ENCODE measurements around the gene H2BK1. TPM values are rescaled to one million over a fixed set of nuclear protein-coding genes. Genes with fewer than 3 reads are reported as not detected.

The H2BK1 gene
- total RNA-seq, 2 donors from 2014 or later = 3.0 TPM; not detected in 1

DNA sequence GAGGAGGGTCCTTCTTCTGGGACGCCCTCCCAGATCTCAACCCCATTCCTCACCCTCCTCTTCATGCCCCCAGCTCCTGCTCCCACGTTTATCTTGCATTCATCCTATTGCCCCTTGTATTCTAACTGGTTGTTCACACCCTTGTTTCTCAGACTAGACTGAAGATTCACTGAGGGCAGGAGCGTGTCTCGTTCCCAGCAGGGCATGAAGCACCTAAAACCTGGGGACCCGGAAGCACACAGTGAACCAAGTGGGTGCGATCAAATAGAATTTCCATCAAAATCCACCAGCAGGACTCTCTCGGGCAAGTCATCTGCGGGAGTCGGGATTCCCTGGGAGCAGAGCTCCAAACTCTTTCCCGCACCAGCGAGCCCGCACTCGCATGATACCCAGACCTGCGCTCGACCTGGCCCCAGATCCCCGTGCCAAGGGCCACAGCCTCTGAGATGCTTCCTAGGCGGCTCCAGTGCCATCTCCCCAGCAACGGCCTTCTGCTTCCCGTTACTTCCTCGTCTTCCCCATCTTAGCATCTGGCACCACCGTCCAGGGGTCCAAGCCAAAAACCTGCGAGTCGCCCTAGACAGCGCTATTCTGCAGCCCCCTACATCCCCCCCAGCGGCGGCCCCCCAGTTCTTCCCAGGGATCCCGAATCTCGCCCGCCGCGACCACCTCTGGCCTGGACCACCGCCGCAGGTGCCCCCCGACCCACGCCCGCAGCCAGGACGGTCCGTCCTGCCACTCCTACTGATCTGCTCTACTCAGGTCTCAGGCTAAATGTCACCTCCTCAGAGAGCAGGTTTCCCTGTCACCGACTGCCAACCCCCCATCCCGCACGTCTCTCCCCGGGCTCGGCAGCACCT lies 36.7 kb downstream of the H2BK1 start:
- no peak overlapping the region for H3K27ac ChIP-seq
- no peak overlapping the region for H3K4me3 ChIP-seq
- intact Hi-C loops (cut with DNase I) = loop anchor here (2.0 kb wide), 1 partner anchor 49 kb away; no protein-coding TSS in a partner anchor
- H3K36me3 ChIP-seq = no peaks in the 10 kb centered on the region
- no peaks in the 10 kb centered on the region for H3K9me3 ChIP-seq
- 83% methylated on average over 43 of the region's 43 CpGs for WGBS
- no peaks in the 10 kb centered on the region for H3K4me1 ChIP-seq (replicated peaks)
- H3K27me3 ChIP-seq (replicated peaks; ENCODE audit: insufficient read depth) = no peaks in the 10 kb centered on the region
- DNase-seq (ENCODE audit: low spot score) = no peak
- no peak for TF ChIP-seq POLR2AphosphoS5 (IDR thresholded peaks at IDR 0.05)
- TF ChIP-seq, protein P1, sequence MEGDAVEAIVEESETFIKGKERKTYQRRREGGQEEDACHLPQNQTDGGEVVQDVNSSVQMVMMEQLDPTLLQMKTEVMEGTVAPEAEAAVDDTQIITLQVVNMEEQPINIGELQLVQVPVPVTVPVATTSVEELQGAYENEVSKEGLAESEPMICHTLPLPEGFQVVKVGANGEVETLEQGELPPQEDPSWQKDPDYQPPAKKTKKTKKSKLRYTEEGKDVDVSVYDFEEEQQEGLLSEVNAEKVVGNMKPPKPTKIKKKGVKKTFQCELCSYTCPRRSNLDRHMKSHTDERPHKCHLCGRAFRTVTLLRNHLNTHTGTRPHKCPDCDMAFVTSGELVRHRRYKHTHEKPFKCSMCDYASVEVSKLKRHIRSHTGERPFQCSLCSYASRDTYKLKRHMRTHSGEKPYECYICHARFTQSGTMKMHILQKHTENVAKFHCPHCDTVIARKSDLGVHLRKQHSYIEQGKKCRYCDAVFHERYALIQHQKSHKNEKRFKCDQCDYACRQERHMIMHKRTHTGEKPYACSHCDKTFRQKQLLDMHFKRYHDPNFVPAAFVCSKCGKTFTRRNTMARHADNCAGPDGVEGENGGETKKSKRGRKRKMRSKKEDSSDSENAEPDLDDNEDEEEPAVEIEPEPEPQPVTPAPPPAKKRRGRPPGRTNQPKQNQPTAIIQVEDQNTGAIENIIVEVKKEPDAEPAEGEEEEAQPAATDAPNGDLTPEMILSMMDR (IDR thresholded peaks at IDR 0.05) = no peak
- no peak for TF ChIP-seq POLR2A (IDR thresholded peaks at IDR 0.05)

DNA sequence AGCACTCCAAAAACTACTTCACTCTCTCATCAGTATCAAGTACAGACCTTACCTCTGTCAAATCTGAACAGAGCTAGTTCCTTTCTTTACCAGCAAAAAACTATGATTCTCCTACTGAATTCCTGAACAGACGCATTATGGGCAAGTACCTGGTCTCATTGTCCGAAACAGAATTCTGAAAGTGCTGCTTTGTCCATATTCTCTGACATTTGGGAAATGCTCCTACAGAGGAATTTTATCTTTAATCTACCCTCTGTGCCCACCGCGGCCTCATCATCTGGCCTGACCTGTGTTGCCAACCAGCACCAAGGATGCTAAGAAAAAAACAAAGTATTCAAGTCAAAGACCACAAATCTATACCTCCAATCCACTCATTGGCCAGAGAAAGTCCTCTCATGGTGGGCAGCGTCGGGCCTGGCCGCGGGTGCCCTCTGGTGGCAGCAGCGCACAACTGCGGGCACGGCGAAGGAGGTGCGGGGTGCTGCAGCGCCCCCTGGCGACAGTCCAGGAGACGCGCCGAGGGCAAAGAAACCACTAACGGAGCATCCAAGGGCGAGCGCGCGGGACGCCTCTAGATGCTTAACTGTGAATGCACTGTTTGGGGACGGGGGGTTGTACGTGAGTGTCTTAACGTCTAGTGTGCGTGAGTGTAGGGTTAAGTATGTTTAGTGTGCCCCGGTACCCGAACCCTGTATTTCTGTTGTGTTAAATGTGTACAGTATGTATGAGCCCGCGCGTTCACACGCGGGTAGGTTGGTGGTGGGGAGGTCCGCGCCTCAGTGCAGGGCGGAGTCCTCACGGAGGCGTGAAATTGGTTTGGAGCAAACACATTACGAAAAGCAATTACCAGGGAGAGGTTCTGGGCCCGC lies 37.8 kb downstream of the H2BK1 start:
- Histone ChIP-seq H3K4me3 (no peak overlapping the region), H3K4me1 (replicated peaks) (no peaks in the 10 kb centered on the region), H3K9me3 (no peaks in the 10 kb centered on the region), H3K27ac (no peak overlapping the region), H3K36me3 (no peaks in the 10 kb centered on the region), H3K27me3 (replicated peaks; ENCODE audit: insufficient read depth) (no peaks in the 10 kb centered on the region)
- 20% methylated on average over 42 of the region's 42 CpGs for WGBS
- intact Hi-C loops (cut with DNase I) = loop anchor here (2.0 kb wide), 1 partner anchor 48 kb away; no protein-coding TSS in a partner anchor
- DNase-seq (ENCODE audit: low spot score) = peak; percentile 63
- TF ChIP-seq, protein P1 (IDR thresholded peaks at IDR 0.05) = peak; percentile 100
- TF ChIP-seq POLR2A (IDR thresholded peaks at IDR 0.05) = peak; percentile 24
- peak; percentile 82 for TF ChIP-seq POLR2AphosphoS5 (IDR thresholded peaks at IDR 0.05)

DNA sequence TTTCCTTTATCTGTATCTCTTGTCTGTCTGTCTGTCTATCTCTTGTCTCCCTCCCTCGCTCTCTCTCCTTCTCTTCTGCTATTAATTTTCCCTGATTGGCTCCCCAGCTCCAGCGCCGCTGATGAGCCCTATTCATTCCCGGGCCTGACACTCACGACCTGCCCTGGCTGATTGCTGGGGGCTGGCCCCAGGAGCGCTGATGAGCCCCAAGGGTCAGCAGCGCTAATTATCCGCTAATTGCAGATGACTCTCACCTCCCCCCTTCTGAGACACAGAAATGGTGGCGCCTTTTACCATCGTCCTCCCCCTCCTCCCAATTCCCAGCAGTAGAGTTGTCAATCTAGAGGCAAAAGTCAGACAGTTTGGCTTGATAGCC lies 41.5 kb downstream of the H2BK1 start:
- H3K27me3 ChIP-seq (replicated peaks; ENCODE audit: insufficient read depth) = no peaks in the 10 kb centered on the region
- WGBS = 51% methylated on average over 10 of the region's 10 CpGs

DNA sequence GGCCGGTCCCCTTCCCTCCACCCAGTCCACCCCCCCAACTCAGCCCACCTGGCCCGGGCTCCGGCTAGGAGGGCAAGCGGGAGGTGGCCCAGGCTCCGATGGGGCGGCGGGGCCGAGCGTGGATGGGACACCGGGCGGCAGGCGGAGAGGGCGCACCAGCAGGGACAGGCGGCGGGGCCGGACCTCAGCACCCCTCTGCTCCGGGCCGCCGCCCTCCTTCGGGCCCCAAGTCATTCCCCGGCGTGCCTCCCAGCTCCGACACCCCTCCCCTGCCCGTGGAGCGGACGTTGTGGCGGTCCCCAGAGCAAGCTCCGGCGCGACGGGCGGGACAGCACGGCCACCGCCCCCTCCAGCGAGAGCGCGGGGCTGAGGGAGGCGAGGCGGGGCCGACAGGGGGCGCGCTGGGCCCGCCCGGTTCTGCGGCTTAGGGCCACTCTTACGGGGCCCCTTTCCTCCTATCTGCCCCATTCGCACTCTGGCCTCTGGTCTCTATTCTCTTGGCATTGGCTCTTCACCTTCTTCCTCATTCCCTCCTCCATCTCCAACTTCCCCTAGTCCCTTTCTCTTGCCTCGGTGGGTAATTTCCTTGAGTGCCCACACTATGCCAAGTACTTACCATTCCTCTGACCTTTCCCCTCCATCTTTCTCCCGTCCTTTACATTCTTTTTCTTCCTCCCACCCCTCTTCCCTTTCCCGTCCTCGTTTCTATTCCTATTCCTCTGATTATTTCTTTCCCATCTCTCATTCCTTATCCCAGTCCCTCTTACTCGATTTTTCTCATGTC lies 42.1 kb downstream of the H2BK1 start:
- intact Hi-C loops (cut with DNase I) = no loop called here
- H3K27ac ChIP-seq = no peak overlapping the region
- TF ChIP-seq, protein P1 (IDR thresholded peaks at IDR 0.05) = peak; percentile 27 to 52 (median 36)
- TF ChIP-seq POLR2AphosphoS5 (IDR thresholded peaks at IDR 0.05) (no peak), POLR2A (IDR thresholded peaks at IDR 0.05) (no peak)
- no peak for DNase-seq (ENCODE audit: low spot score)
- H3K27me3 ChIP-seq (replicated peaks; ENCODE audit: insufficient read depth) = no peaks in the 10 kb centered on the region
- peak overlapping the region; percentile 24 to 38 for H3K4me3 ChIP-seq
- 3% methylated on average over 49 of the region's 52 CpGs for WGBS
- H3K36me3 ChIP-seq = no peaks in the 10 kb centered on the region
- H3K9me3 ChIP-seq = no peaks in the 10 kb centered on the region
- no peaks in the 10 kb centered on the region for H3K4me1 ChIP-seq (replicated peaks)

More for the DNA sequence above, 41.5 kb downstream of the H2BK1 start:
- Histone ChIP-seq H3K4me1 (replicated peaks) (no peaks in the 10 kb centered on the region), H3K9me3 (no peaks in the 10 kb centered on the region), H3K36me3 (no peaks in the 10 kb centered on the region), H3K27ac (no peak overlapping the region), H3K4me3 (no peak overlapping the region)
- intact Hi-C loops (cut with DNase I) = no loop called here
- no peak for DNase-seq (ENCODE audit: low spot score)
- no peak for TF ChIP-seq POLR2AphosphoS5 (IDR thresholded peaks at IDR 0.05)
- no peak for TF ChIP-seq POLR2A (IDR thresholded peaks at IDR 0.05)
- TF ChIP-seq, protein P1 (IDR thresholded peaks at IDR 0.05) = no peak
